Thyroid gland (tissue), 4 donors: ENCODE measurements around the gene LRCH1.

Experiments
- CTCF ChIP-seq, 6 experiments: fragments of 200-600 bp in 3 of 6; fragments of 450-650 bp in 3 of 6; sonication (generic) in 3 of 6; IDR thresholded peaks; one replicate each; pipeline ENCODE4 v1.5.1; 2016 to 2019; ENCODE audit warnings: antibody characterized with exemption in 6 of 6, mild to moderate bottlenecking in 2 of 6, inconsistent platforms in 1 of 6, moderate library complexity in 1 of 6
- POLR2A ChIP-seq, 2 donors: fragments of 450-650 bp; IDR thresholded peaks; one replicate each; pipeline ENCODE4 v1.6.1; 2017; ENCODE audit warnings: antibody characterized with exemption in 2 of 2, mild to moderate bottlenecking in 2 of 2, moderate library complexity in 1 of 2

GRCh38 chr13:46622630-46623256, 69.8 kb downstream of the LRCH1 start:
- TF ChIP-seq CTCF (IDR thresholded peaks at IDR 0.05) (no peak), POLR2A (IDR thresholded peaks at IDR 0.05) (no peak)
